ENCODE measurements around the gene INTS6. TPM values are rescaled to one million over a fixed set of nuclear protein-coding genes. Genes with fewer than 3 reads are reported as not detected.

INTS6 gene
- polyA plus RNA-seq, 1 donor (not counting 4 experiments of a cell fraction or from before 2014, with no cell fraction given): 44.2 TPM

DNA sequence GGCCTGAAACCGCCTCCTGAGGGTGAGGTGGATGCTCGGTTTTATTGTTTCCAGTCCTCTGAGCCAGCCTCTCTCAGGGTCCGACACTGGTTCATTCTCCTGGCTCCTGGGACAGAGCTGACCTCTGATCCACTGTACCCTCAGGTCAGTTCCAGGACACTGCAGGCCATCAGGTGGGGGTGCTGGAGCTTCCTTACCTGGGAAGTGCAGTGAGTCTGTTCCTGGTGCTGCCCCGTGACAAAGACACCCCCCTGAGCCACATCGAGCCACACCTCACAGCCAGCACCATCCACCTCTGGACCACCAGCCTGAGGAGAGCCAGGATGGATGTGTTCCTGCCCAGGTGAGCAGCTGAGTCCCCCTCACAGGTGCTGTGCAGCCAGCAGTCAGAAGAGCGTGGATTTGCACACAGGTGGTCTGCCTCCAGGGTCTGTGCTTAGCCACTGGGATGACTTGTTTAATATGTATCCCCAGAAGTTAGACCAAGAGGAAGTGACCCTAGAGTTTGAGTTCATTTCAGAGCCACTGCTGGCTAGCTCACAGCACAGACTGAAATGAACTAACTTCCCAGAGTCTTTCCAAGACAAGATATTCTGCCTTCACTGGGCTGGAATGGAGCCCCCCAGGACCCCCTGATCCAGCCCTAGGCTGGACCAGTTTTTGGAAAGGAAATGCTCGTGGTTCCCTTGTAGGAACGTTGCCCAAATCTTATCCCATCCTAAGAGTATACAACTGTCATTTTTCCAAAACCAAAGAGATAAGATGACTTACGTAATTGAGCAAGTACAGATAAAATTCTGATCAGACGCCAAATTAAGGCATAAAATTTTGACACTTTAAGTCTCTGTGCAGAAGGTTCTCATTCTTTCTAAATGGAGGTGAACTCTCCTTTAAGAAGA, 104.5 kb downstream of the INTS6 start:
- H3K27me3 ChIP-seq (ENCODE audit: control insufficient read depth, extremely low read depth, insufficient read depth, low read length): no peaks in the 10 kb centered on the region
- no peak overlapping the region for H3K9ac ChIP-seq (ENCODE audit: control insufficient read depth, extremely low read depth, insufficient read depth, low read length)
- H2AFZ ChIP-seq (ENCODE audit: control insufficient read depth, low read length): no peak overlapping the region
- dilution Hi-C loops (cut with MboI; ENCODE audit: extremely low pct_ligation_motif_present, low sequenced_read_pairs): no loop called here
- H3K4me1 ChIP-seq (ENCODE audit: control insufficient read depth, extremely low read depth, insufficient read depth, low read length): no peaks in the 10 kb centered on the region
- TF ChIP-seq, protein P1, sequence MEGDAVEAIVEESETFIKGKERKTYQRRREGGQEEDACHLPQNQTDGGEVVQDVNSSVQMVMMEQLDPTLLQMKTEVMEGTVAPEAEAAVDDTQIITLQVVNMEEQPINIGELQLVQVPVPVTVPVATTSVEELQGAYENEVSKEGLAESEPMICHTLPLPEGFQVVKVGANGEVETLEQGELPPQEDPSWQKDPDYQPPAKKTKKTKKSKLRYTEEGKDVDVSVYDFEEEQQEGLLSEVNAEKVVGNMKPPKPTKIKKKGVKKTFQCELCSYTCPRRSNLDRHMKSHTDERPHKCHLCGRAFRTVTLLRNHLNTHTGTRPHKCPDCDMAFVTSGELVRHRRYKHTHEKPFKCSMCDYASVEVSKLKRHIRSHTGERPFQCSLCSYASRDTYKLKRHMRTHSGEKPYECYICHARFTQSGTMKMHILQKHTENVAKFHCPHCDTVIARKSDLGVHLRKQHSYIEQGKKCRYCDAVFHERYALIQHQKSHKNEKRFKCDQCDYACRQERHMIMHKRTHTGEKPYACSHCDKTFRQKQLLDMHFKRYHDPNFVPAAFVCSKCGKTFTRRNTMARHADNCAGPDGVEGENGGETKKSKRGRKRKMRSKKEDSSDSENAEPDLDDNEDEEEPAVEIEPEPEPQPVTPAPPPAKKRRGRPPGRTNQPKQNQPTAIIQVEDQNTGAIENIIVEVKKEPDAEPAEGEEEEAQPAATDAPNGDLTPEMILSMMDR (optimal IDR thresholded peaks at IDR 0.05 in 1 of 3, IDR thresholded peaks at IDR 0.05 in 1 of 3, conservative IDR thresholded peaks at IDR 0.05 in 1 of 3; ENCODE audit: extremely low read depth in 1 of 3, insufficient read depth in 2 of 3, low read length in 3 of 3): no peak
- no peak for TF ChIP-seq EZH2 (IDR thresholded peaks at IDR 0.05; ENCODE audit: low read length)
- no peaks in the 10 kb centered on the region for H3K9me3 ChIP-seq (ENCODE audit: control insufficient read depth, low read depth, low read length)
- H3K4me2 ChIP-seq (ENCODE audit: control insufficient read depth, extremely low read depth, insufficient read depth, low read depth, low read length): no peak overlapping the region
- H3K79me2 ChIP-seq (ENCODE audit: control insufficient read depth, insufficient read depth, low read length): no peaks in the 10 kb centered on the region
- H3K4me3 ChIP-seq (ENCODE audit: control insufficient read depth in 2 of 3, extremely low read depth in 1 of 3, insufficient read depth in 2 of 3, low read depth in 1 of 3, low read length in 3 of 3): no peak overlapping the region
- peaks cover 0 to 3% of the 10 kb centered on the region in 2 experiments for H3K36me3 ChIP-seq (ENCODE audit: control insufficient read depth in 2 of 2, extremely low read depth in 1 of 2, insufficient read depth in 2 of 2, low read length in 2 of 2)
- H3K27ac ChIP-seq (ENCODE audit: control insufficient read depth, insufficient read depth, low read length): no peak overlapping the region
- FAIRE-seq (no peak), DNase-seq (ENCODE audit: low read depth, low spot score) (no peak)
- H3K9me1 ChIP-seq (ENCODE audit: control insufficient read depth, extremely low read depth, insufficient read depth, low read length): no peaks in the 10 kb centered on the region
- no peaks in the 10 kb centered on the region for H4K20me1 ChIP-seq (ENCODE audit: control insufficient read depth, extremely low read depth, insufficient read depth, low read length)

DNA sequence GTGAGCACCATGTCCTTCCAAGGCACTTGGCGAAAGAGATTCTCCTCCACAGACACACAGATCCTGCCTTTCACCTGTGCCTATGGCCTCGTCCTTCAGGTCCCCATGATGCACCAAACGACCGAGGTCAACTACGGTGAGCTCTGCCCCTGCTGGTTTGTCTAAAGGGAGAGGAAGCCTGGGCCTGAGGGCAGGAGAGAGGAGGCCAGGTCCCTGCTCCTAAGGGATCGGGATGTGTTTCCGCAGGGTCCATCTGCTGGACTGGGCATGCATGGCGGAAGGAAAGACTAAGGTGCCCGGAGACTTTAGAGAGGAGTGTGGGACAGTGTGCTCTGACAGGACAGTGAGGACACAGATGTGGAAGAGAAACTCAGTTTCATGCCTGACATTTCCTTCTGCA, 105.7 kb downstream of the INTS6 start:
- H3K4me2 ChIP-seq (ENCODE audit: control insufficient read depth, extremely low read depth, insufficient read depth, low read depth, low read length): no peak overlapping the region
- FAIRE-seq (no peak), DNase-seq (ENCODE audit: low read depth, low spot score) (no peak)
- no peaks in the 10 kb centered on the region for H3K9me1 ChIP-seq (ENCODE audit: control insufficient read depth, extremely low read depth, insufficient read depth, low read length)
- H3K79me2 ChIP-seq (ENCODE audit: control insufficient read depth, insufficient read depth, low read length): no peaks in the 10 kb centered on the region
- peaks cover 0 to 3% of the 10 kb centered on the region in 2 experiments for H3K36me3 ChIP-seq (ENCODE audit: control insufficient read depth in 2 of 2, extremely low read depth in 1 of 2, insufficient read depth in 2 of 2, low read length in 2 of 2)
- H3K4me3 ChIP-seq (ENCODE audit: control insufficient read depth in 2 of 3, extremely low read depth in 1 of 3, insufficient read depth in 2 of 3, low read depth in 1 of 3, low read length in 3 of 3): no peak overlapping the region
- H3K27ac ChIP-seq (ENCODE audit: control insufficient read depth, insufficient read depth, low read length): no peak overlapping the region
- H3K9ac ChIP-seq (ENCODE audit: control insufficient read depth, extremely low read depth, insufficient read depth, low read length): no peak overlapping the region
- H3K9me3 ChIP-seq (ENCODE audit: control insufficient read depth, low read depth, low read length): no peaks in the 10 kb centered on the region
- dilution Hi-C loops (cut with MboI; ENCODE audit: extremely low pct_ligation_motif_present, low sequenced_read_pairs): no loop called here
- H3K4me1 ChIP-seq (ENCODE audit: control insufficient read depth, extremely low read depth, insufficient read depth, low read length): no peaks in the 10 kb centered on the region
- no peak for TF ChIP-seq EZH2 (IDR thresholded peaks at IDR 0.05; ENCODE audit: low read length)
- TF ChIP-seq, protein P1 (optimal IDR thresholded peaks at IDR 0.05 in 1 of 3, IDR thresholded peaks at IDR 0.05 in 1 of 3, conservative IDR thresholded peaks at IDR 0.05 in 1 of 3; ENCODE audit: extremely low read depth in 1 of 3, insufficient read depth in 2 of 3, low read length in 3 of 3): no peak
- no peaks in the 10 kb centered on the region for H3K27me3 ChIP-seq (ENCODE audit: control insufficient read depth, extremely low read depth, insufficient read depth, low read length)
- no peak overlapping the region for H2AFZ ChIP-seq (ENCODE audit: control insufficient read depth, low read length)
- no peaks in the 10 kb centered on the region for H4K20me1 ChIP-seq (ENCODE audit: control insufficient read depth, extremely low read depth, insufficient read depth, low read length)

Data from keratinocyte (primary cell).